AML-193 (cell line): ENCODE measurements around the gene DDIT3.

Experiments
- DNase-seq, 2 experiments: peaks; one replicate each; lab custom pipeline; 2025; lab: John Stamatoyannopoulos, UW

The DDIT3 gene

DNA sequence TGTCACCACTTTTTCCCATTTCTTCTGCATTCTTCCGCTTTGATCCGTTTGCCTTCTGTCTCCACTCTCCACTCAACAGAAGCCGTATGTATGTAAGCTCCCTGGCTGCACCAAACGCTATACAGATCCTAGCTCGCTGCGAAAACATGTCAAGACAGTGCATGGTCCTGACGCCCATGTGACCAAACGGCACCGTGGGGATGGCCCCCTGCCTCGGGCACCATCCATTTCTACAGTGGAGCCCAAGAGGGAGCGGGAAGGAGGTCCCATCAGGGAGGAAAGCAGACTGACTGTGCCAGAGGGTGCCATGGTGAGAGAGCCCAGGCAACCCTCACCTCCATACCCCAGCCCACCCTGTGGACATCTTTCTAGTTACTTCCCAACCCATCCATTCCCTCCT lies 52.4 kb downstream of the DDIT3 start:
- no peak for DNase-seq

DNA sequence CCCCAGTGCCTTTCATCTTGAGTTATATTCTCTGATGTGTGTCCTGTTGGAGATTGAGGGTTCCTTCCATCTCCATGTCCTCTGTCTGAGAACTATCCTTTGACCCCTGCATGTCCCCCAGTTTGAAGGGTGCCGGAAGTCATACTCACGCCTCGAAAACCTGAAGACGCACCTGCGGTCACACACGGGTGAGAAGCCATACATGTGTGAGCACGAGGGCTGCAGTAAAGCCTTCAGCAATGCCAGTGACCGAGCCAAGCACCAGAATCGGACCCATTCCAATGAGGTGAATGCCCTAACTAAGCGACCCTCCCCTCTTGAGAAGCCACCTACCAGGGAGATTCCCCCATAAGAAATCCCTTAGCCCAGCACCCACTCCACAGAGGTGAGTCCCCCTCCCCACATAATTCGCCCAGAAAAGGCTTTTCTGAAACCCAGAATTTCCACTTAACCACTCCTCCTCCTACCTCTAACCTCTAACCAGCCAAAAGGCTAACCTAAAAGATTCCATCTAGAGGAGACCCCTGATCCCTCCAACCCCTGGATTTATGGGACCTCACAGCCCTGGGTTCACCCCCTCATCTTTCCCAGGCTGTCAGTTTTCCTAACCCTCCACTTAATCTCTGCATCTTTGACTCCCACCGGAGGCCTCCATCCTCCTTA lies 53.0 kb downstream of the DDIT3 start:
- DNase-seq: no peak
